Smooth muscle cell (in vitro differentiated cells): ENCODE results near the gene LTBP1. TPM values are rescaled to one million over a fixed set of nuclear protein-coding genes. Genes with fewer than 3 reads are reported as not detected.

Experiments
- DNase-seq: peaks from one replicate; lab custom pipeline; 2025; ENCODE audit not compliant: unreplicated experiment; lab: John Stamatoyannopoulos, UW
- H2AFZ ChIP-seq: fragments of 200-600 bp; sonication (generic); 2 replicates; pipeline ENCODE4 v1.6.0; 2016; ENCODE audit warnings: antibody characterized with exemption, low read depth, mild to moderate bottlenecking
- H3F3A ChIP-seq: fragments of 200-600 bp; sonication (generic); 2 replicates; pipeline ENCODE4 v1.6.0; 2017; ENCODE audit warnings: antibody characterized with exemption, low read depth
- H3K27ac ChIP-seq: fragments of 200-600 bp; sonication (generic); 2 replicates; pipeline ENCODE4 v1.5.1; 2016; ENCODE audit warnings: low read depth, mild to moderate bottlenecking
- H3K27me3 ChIP-seq: fragments of 200-600 bp; sonication (generic); 2 replicates; pipeline ENCODE4 v1.6.1; 2016; ENCODE audit warnings: low read depth, mild to moderate bottlenecking
- H3K36me3 ChIP-seq: fragments of 200-600 bp; sonication (generic); 2 replicates; pipeline ENCODE4 v1.5.1; 2016; ENCODE audit warnings: low read depth
- H3K4me1 ChIP-seq: fragments of 200-600 bp; sonication (generic); 2 replicates; pipeline ENCODE4 v1.5.1; 2016; ENCODE audit warnings: low read depth
- H3K4me2 ChIP-seq: fragments of 200-600 bp; sonication (generic); 2 replicates; pipeline ENCODE4 v1.6.0; 2016; ENCODE audit warnings: mild to moderate bottlenecking
- H3K4me3 ChIP-seq: fragments of 200-600 bp; sonication (generic); 2 replicates; pipeline ENCODE4 v1.5.1; 2016; ENCODE audit warnings: mild to moderate bottlenecking
- H3K79me2 ChIP-seq: fragments of 200-600 bp; sonication (generic); 2 replicates; pipeline ENCODE4 v1.6.0; 2016; ENCODE audit warnings: low read depth, mild to moderate bottlenecking
- H3K9ac ChIP-seq: fragments of 200-600 bp; sonication (generic); 2 replicates; pipeline ENCODE4 v1.6.0; 2016; ENCODE audit warnings: low read depth
- H3K9me3 ChIP-seq: fragments of 200-600 bp; sonication (generic); replicated peaks from 2 replicates; pipeline ENCODE4 v1.5.1; 2016; ENCODE audit warnings: low read depth
- H4K20me1 ChIP-seq: fragments of 200-600 bp; sonication (generic); 2 replicates; pipeline ENCODE4 v1.6.0; 2016; ENCODE audit warnings: low read depth
- CTCF ChIP-seq: fragments of 200-600 bp; sonication (generic); IDR thresholded peaks from 2 replicates; pipeline ENCODE4 v1.5.1; 2017; ENCODE audit warnings: borderline replicate concordance, mild to moderate bottlenecking, antibody characterized with exemption; ENCODE audit not compliant: insufficient read depth, poor library complexity, severe bottlenecking
- WGBS: methylation state at CpG from one replicate; pipeline ENCODE4 v1.1.7; 2016; ENCODE audit warnings: low lambda C conversion rate; 5-methylcytosine and 5-hydroxymethylcytosine counted together
- polyA plus RNA-seq: library from polyadenylated mRNA; unstranded; fragments of >200 nt; fragmentation: Nextera tagmentation; extraction: Ambion mirVana; gene quantifications from 2 replicates; pipeline ENCODE4 v1.2.1, GENCODE V29; 2016
- total RNA-seq: library from RNA; depleted of rRNA; stranded (reverse); fragments of >200 nt; gene quantifications from 2 replicates; pipeline ENCODE4 v1.2.3, GENCODE V29; 2014

LTBP1 gene
- total and polyA plus RNA-seq, 2 experiments from 2014 or later, result 146 to 250 TPM

GRCh38 chr2:33370636-33371265 lies 424.0 kb downstream of the LTBP1 start:
- Histone ChIP-seq H3K4me1 (no peaks in the 10 kb centered on the region), H2AFZ (no peak overlapping the region), H3K27me3 (no peaks in the 10 kb centered on the region), H3K27ac (no peak overlapping the region), H3K9ac (no peak overlapping the region), H3K79me2 (no peaks in the 10 kb centered on the region), H4K20me1 (no peaks in the 10 kb centered on the region), H3K4me2 (no peak overlapping the region), H3K9me3 (no peaks in the 10 kb centered on the region), H3K36me3 (no peaks in the 10 kb centered on the region), H3K4me3 (no peak overlapping the region), H3F3A (no peaks in the 10 kb centered on the region)
- no peak for TF ChIP-seq CTCF
- WGBS, result 81% methylated on average over 8 of the region's 8 CpGs
- no peak for DNase-seq

GRCh38 chr2:33371304-33372090 lies 424.7 kb downstream of the LTBP1 start:
- no peaks in the 10 kb centered on the region for H3K27me3 ChIP-seq
- 91% methylated on average over 8 of the region's 8 CpGs for WGBS
- H3K9ac ChIP-seq, result no peak overlapping the region
- no peak overlapping the region for H3K4me3 ChIP-seq
- DNase-seq, result no peak
- H3K4me2 ChIP-seq, result no peak overlapping the region
- no peaks in the 10 kb centered on the region for H4K20me1 ChIP-seq
- H3K36me3 ChIP-seq, result no peaks in the 10 kb centered on the region
- H3K4me1 ChIP-seq, result peaks cover 3% of the 10 kb centered on the region
- TF ChIP-seq CTCF, result no peak
- no peaks in the 10 kb centered on the region for H3K79me2 ChIP-seq
- no peak overlapping the region for H2AFZ ChIP-seq
- H3K9me3 ChIP-seq, result no peaks in the 10 kb centered on the region
- H3K27ac ChIP-seq, result no peak overlapping the region
- H3F3A ChIP-seq, result no peaks in the 10 kb centered on the region

- H4K20me1 ChIP-seq, result no peaks in the 10 kb centered on the region
- H3F3A ChIP-seq, result peaks cover 3% of the 10 kb centered on the region
- H3K4me1 ChIP-seq, result peaks cover 9% of the 10 kb centered on the region
- no peaks in the 10 kb centered on the region for H3K79me2 ChIP-seq
- no peaks in the 10 kb centered on the region for H3K36me3 ChIP-seq
- H3K9ac ChIP-seq, result no peak overlapping the region
- no peaks in the 10 kb centered on the region for H3K9me3 ChIP-seq
- no peak overlapping the region for H2AFZ ChIP-seq
- 38% methylated on average over 5 of the region's 5 CpGs for WGBS
- no peak overlapping the region for H3K27ac ChIP-seq
- no peaks in the 10 kb centered on the region for H3K27me3 ChIP-seq
- no peak for DNase-seq
- H3K4me2 ChIP-seq, result no peak overlapping the region
- TF ChIP-seq CTCF, result peak; percentile 64
- H3K4me3 ChIP-seq, result no peak overlapping the region
Measured at GRCh38 chr2:33372940-33373553, 426.3 kb downstream of the LTBP1 start.
